ENCODE data around the gene FUCA2.
A peak's percentile ranks its signal among the peaks of the same experiment; 100 is the strongest.
"Not testable (repeated sequence)": the region's sequence is repeated elsewhere in the genome, so short reads cannot be mapped to it uniquely, and the experiment has no call there.

The FUCA2 gene

DNA sequence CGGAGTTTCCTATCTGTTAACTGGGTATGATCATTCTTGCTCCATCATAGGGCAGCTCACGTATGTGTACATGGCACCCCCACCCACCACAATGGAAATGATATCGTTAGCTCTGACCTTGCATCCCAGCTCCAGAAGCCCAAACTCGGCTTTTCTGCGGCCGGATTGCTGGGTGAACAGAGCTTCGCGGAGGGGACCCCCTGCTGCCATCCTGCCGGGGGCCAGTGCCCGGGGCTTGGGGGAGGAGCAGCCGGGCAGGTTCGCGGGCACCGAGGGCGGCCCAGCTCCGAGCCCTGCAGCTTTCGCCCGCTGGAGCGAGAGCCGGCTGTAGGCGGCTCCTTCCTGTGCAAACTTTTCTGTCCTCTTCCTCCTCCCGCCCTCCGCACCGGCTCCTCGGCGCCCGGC is 24.9 kb upstream of the FUCA2 start:
- DNase-seq, result peak; percentile 54

DNA sequence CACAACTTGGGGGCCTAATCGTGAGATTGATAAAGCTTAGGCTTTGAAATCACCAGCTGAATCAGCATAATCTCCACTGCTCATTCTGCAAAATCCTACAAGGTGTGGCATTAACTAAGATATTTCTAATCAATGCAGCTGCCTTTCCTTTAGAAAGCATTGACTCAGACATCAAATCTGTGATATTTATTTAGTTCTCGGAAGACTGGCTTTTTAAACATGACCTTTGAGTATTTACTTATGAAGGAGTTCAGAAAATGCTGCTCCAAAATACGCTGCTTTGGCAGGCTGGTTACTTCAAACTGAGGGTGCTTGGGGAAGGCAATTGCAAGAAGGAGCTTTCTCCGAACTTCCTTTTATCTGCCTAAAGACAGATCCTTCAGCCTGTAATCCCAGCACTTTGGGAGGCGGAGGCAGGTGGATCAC is 23.7 kb upstream of the FUCA2 start:
- DNase-seq, result no peak

- no peak for DNase-seq
Observed at GRCh38 chr6:143531720-143532499, 20.4 kb upstream of the FUCA2 start.

DNA sequence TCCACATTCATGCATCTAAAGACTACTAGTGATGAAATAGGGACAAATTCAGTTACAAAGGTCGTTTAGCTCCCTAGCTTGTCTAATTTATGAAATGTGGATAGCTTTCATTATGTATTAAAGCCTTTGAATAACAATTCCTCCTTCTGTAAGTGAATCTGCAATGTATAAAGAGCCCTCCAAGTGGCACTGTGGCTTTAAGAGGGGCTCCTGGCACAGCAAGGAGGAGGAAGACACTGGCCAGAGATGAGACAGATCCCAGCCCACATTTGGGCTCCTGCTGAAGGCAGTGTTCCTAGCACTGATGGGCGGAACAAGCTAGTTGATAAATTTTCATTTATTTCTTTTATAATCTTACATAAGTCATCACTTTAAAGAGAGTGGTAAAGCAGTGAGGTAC is 17.6 kb upstream of the FUCA2 start:
- peak; percentile 22 for DNase-seq

- DNase-seq, result no peak
Observed at GRCh38 chr6:143528164-143528811, 16.8 kb upstream of the FUCA2 start.

- DNase-seq, result no peak
Observed at GRCh38 chr6:143527677-143528076, 16.2 kb upstream of the FUCA2 start.

GRCh38 chr6:143525356-143525755 is 13.8 kb upstream of the FUCA2 start:
- no peak for DNase-seq

DNA sequence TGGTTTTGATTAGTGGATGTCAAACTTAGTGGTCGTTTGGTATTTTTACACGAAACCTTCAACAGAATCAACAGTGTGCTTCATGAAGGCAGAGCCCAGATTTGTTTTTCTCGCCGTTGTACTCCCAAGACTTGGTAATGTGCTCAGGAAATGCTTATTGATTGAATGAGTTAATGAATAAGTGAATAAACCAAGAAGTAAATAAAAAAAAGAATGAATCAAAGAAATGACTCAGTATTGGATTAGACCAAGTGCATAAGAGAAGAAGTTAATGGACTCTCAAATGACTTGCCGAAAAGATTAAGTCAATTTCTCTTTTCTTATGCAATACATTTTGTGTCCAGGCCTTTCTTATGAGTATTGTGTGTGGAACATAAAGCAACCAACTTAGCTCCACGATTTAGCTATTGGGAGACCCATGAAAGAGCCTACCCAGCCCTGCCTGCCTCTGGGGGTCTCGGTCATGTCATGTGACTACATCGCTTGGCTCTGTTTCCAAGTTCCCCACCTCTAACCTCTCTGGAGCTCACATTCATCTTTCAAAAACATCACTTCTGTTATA is 10.6 kb upstream of the FUCA2 start:
- DNase-seq, result no peak

DNA sequence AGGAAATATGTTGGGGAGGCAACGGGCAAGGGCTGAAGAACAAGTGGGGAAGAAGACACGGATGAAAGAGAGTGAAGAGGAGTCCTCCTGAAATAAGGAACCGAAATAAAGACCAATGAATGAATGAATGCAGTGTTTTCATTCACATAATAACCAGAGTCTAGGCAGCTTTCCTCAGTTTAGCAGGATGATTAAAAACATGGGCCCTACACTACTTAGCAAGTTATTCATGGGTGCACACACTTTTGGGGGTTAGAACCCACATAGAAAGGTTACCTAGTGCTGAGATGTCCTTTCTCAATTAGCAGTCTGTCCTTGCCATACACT is 5.9 kb upstream of the FUCA2 start:
- no peak for DNase-seq

DNA sequence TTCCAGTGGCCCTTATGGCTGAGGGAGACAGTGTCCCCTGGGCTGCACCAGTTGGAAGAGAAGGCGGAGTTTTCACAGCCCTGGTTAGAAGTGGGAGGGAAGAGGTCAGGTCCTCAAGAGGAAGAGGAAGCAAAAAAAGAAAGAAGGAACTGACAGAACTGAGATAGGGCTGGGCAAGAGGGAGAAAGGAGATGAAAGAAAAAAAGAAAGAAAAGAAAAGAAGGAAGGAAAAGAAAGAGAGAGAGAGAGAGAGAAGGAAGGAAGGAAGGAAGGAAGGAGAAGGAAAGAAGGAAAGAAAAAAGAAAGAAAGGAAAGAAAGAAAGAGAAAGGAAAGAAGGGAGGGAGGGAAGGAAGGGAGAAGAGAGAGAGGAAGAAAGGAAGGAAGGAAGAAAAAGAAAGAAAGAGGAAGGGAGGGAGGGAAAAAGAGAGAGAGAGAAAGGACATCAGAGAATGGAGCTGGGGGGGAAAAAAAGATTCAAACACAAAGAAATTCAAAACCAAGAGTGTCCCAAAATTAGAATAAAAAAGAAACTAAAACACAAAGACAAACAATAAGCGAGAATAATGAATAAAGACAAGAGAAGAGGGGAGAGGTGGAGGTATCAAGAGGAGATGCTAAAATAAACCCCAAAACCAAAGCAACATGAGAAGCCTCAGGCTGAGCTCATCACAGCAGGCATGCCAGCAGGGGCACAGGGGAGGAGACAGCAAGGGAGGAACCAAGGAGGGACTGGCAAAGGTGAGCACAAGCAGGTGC is 5.3 kb upstream of the FUCA2 start:
- no peak for DNase-seq

DNA sequence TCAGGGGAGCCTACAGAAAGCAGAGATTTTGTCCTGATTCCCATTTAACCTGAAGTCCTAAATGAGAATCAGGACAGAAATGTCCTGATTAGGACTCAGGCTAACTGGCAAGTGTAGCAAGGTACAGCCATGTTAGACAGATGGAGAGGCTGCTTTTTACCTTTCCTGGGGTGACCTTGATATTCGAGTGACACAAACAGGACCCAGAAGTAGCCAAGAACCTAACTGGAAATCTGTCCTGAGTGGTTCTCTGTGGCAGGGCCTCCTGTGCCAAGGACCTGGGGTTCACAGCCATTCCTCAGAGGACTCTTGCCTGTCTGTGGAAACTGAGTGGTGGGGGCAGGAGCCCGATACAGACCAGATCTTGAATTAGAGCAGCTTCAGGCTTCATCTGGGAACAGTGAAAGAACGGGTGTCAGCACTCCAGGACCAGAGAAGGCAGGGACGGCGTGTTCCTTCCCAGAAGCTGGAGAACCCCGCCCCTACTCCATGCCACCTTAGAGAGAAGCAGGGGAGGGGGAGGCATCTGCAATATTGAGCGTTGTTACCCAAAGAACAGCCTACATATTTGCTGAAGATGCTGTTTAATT is 4.3 kb upstream of the FUCA2 start:
- DNase-seq, result no peak

- no peak for DNase-seq
Observed at GRCh38 chr6:143515061-143515760, 3.7 kb upstream of the FUCA2 start.

GRCh38 chr6:143513410-143513809 is 1.9 kb upstream of the FUCA2 start:
- peak; percentile 56 for DNase-seq

- DNase-seq, result not testable (repeated sequence)
Observed at GRCh38 chr6:143510326-143510725, 1.2 kb downstream of the FUCA2 start.

DNA sequence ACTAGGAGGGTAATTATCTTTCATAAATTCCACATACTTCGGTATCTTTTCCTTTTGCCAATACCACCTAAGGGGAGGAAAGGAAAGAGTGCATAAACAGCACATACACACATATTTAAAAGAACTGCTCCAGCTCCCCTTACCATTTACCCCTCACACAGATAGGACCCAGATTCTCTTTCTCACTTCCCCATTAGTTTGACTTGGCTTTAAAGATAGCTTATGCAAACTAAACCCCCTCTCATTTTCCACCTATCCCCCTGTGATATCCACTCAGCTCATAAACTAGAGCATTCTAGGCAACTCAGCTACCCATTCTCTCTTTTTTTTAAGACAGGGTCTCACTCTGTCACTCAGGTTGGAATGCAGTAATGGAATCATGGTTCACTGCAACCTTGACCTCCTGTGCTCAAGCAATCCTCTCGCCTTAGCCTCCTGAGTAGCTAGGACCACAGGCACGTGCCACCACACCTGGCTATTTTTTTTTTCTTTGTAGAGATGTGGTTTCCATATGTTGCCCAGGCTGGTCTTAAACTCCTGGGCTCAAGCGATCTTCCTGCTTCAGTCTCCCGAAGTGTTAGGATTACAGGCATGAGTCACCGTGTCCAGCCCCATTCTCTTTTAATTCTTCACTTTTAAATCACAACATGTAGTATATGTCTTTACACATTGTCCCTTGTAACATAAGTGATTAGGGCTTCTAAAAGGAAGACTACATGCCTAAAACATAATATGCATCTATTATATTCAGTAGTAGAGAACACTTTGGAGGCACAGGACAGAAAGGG is 4.0 kb downstream of the FUCA2 start:
- no peak for DNase-seq

DNA sequence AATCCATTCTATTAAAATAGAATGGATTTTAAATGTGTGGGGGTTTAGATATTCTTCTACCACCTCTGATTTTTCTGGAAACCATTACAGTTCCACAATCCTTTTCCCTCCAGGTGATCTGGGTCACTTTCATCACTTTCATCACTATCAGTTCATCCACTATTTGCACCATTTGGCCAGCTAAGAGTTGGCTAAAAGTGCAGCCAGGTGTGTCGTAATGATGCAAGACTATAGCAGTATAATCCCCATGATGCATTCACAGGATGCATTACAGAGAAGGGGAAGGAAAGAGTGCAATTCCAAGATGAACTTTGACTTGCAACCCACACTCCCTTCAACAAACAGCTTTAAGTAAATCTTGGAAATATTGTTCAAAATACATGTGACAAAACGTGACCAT is 4.9 kb downstream of the FUCA2 start:
- DNase-seq, result no peak

- no peak for DNase-seq
Observed at GRCh38 chr6:143506199-143506598, 5.3 kb downstream of the FUCA2 start.

- no peak for DNase-seq
Observed at GRCh38 chr6:143505537-143505936, 6.0 kb downstream of the FUCA2 start.

DNA sequence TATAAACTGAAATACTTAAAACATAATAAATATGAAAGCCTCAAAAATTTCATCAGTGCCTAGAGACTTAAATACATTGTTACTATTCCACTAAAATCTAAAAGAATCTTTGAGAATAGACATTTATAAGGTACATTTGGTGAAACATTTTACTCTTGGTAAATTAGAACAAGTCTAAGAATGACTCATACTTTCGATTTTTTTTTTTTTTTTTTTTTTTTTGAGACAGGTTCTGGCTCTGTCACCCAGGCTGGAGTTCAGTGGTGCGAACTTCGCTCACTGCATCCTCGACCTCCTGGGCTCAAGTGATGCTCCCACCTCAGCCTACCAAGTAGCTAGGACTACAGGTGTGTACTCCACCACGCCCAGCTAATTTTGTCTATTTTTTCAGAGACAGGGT is 6.4 kb downstream of the FUCA2 start:
- no peak for DNase-seq

DNA sequence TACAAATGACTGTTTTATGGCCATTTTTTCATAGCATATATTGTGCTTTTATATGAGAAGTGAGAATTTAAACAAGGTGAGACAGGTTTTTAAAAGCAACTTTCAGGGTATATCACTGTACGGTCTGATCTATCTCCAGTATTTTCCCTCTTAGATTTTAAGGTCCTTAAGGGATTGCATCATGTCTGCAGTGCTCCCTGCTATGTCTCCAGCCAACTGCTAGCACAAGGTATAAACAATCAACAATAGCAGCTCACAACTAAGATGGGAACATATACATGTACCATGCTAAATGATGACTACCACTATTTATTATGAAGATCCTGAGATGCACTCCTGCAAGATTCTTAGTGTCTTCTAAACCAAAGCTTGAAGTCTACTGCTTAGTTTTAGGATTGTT is 7.2 kb downstream of the FUCA2 start:
- no peak for DNase-seq

- DNase-seq, result no peak
Observed at GRCh38 chr6:143501851-143502250, 9.7 kb downstream of the FUCA2 start.

- peak; percentile 18 for DNase-seq
Observed at GRCh38 chr6:143498428-143498827, 13.1 kb downstream of the FUCA2 start.
